Measurements from ENCODE around the gene RBM34.

RBM34 gene

GRCh38 chr1:235090406-235091069, 70.5 kb downstream of the RBM34 start:
- Histone ChIP-seq H3K4me2 (ENCODE audit: low read length) (no peak overlapping the region), H3K9me3 (ENCODE audit: control insufficient read depth, insufficient read depth, low read length) (no peaks in the 10 kb centered on the region)
- TF ChIP-seq EZH2phosphoT487 (IDR thresholded peaks at IDR 0.05; ENCODE audit: borderline replicate concordance, low read length) (no peak), CTCF (IDR thresholded peaks at IDR 0.05; ENCODE audit: low read depth, low read length, poor library complexity, severe bottlenecking) (no peak)

GRCh38 chr1:235088907-235089306, 72.1 kb downstream of the RBM34 start:
- H3K27ac ChIP-seq (ENCODE audit: low read depth, low read length), result no peak overlapping the region
- no peaks in the 10 kb centered on the region for H3K36me3 ChIP-seq (ENCODE audit: control insufficient read depth, low read length)
- H4K20me1 ChIP-seq (ENCODE audit: control insufficient read depth, insufficient read depth, low read depth, low read length), result no peaks in the 10 kb centered on the region
- H3K9me3 ChIP-seq (ENCODE audit: control insufficient read depth, insufficient read depth, low read length), result no peaks in the 10 kb centered on the region
- no peaks in the 10 kb centered on the region for H3K9me2 ChIP-seq (replicated peaks; ENCODE audit: control insufficient read depth, low read length)
- H3K4me2 ChIP-seq (ENCODE audit: low read length), result no peak overlapping the region
- no peaks in the 10 kb centered on the region for H3K79me2 ChIP-seq (ENCODE audit: control insufficient read depth, low read length)
- H3K4me1 ChIP-seq (ENCODE audit: control insufficient read depth, low read length), result 0 out of 2 replicates have a peak, but pooled peaks cover 3% of the 10 kb centered on the region
- H3K4me3 ChIP-seq (ENCODE audit: low read length), result no peak overlapping the region
- no peaks in the 10 kb centered on the region for H3F3A ChIP-seq (ENCODE audit: control insufficient read depth, insufficient read depth)
- peaks cover 4% of the 10 kb centered on the region for H3K27me3 ChIP-seq (ENCODE audit: control insufficient read depth, low read length)
- TF ChIP-seq CTCF (IDR thresholded peaks at IDR 0.05; ENCODE audit: low read depth, low read length, poor library complexity, severe bottlenecking), result no peak
- TF ChIP-seq EZH2phosphoT487 (IDR thresholded peaks at IDR 0.05; ENCODE audit: borderline replicate concordance, low read length), result no peak

More at GRCh38 chr1:235090406-235091069, 70.5 kb downstream of the RBM34 start:
- no peaks in the 10 kb centered on the region for H3F3A ChIP-seq (ENCODE audit: control insufficient read depth, insufficient read depth)
- H3K27ac ChIP-seq (ENCODE audit: low read depth, low read length), result no peak overlapping the region
- peaks cover 4% of the 10 kb centered on the region for H3K27me3 ChIP-seq (ENCODE audit: control insufficient read depth, low read length)
- H3K36me3 ChIP-seq (ENCODE audit: control insufficient read depth, low read length), result no peaks in the 10 kb centered on the region
- H4K20me1 ChIP-seq (ENCODE audit: control insufficient read depth, insufficient read depth, low read depth, low read length), result no peaks in the 10 kb centered on the region
- H3K4me1 ChIP-seq (ENCODE audit: control insufficient read depth, low read length), result 0 out of 2 replicates have a peak, but pooled peaks cover 3% of the 10 kb centered on the region
- H3K4me3 ChIP-seq (ENCODE audit: low read length), result no peak overlapping the region
- no peaks in the 10 kb centered on the region for H3K9me2 ChIP-seq (replicated peaks; ENCODE audit: control insufficient read depth, low read length)
- H3K79me2 ChIP-seq (ENCODE audit: control insufficient read depth, low read length), result no peaks in the 10 kb centered on the region

GRCh38 chr1:235088430-235088829, 72.6 kb downstream of the RBM34 start:
- no peaks in the 10 kb centered on the region for H3K79me2 ChIP-seq (ENCODE audit: control insufficient read depth, low read length)
- no peaks in the 10 kb centered on the region for H4K20me1 ChIP-seq (ENCODE audit: control insufficient read depth, insufficient read depth, low read depth, low read length)
- TF ChIP-seq CTCF (IDR thresholded peaks at IDR 0.05; ENCODE audit: low read depth, low read length, poor library complexity, severe bottlenecking) (no peak), EZH2phosphoT487 (IDR thresholded peaks at IDR 0.05; ENCODE audit: borderline replicate concordance, low read length) (no peak)
- H3K27me3 ChIP-seq (ENCODE audit: control insufficient read depth, low read length), result peaks cover under 1% of the 10 kb centered on the region
- H3K36me3 ChIP-seq (ENCODE audit: control insufficient read depth, low read length), result no peaks in the 10 kb centered on the region
- H3K4me2 ChIP-seq (ENCODE audit: low read length), result no peak overlapping the region
- no peak overlapping the region for H3K4me3 ChIP-seq (ENCODE audit: low read length)
- H3K4me1 ChIP-seq (ENCODE audit: control insufficient read depth, low read length), result peaks cover 2% of the 10 kb centered on the region
- H3K9me3 ChIP-seq (ENCODE audit: control insufficient read depth, insufficient read depth, low read length), result no peaks in the 10 kb centered on the region
- no peaks in the 10 kb centered on the region for H3K9me2 ChIP-seq (replicated peaks; ENCODE audit: control insufficient read depth, low read length)
- no peak overlapping the region for H3K27ac ChIP-seq (ENCODE audit: low read depth, low read length)
- no peaks in the 10 kb centered on the region for H3F3A ChIP-seq (ENCODE audit: control insufficient read depth, insufficient read depth)

Measured in DOHH2 (cell line).